ENCODE results near the gene NTN4.
"Not testable (repeated sequence)": the region's sequence is repeated elsewhere in the genome, so short reads cannot be mapped to it uniquely, and the experiment has no call there.

The NTN4 gene

DNA sequence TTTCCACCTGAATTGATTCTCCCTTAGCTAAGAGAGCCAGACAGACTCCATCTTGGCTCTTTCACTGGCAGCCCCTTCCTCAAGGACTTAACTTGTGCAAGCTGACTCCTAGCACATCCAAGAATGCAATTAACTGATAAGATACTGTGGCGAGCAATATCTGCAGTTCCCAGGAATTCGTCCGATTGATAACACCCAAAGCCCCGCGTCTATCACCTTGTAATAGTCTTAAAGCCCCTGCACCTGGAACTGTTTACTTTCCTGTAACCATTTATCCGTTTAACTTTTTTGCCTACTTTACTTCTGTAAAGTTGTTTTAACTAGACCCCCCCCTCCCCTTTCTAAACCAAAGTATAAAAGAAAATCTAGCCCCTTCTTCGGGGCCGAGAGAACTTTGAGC lies 44.5 kb downstream of the NTN4 start:
- H3K27ac ChIP-seq (ENCODE audit: insufficient read depth in 1 of 2, low read depth in 1 of 2, low read length in 2 of 2, poor library complexity in 1 of 2, severe bottlenecking in 2 of 2); CTCF ChIA-PET; H3K27me3 ChIP-seq (replicated peaks in 2 of 5; ENCODE audit: control insufficient read depth in 4 of 5, insufficient read depth in 5 of 5, low read length in 4 of 5); H3K4me1 ChIP-seq (ENCODE audit: control extremely low read depth in 1 of 4, control insufficient read depth in 4 of 4, insufficient read depth in 4 of 4, low read length in 3 of 4); DNase-seq; POLR2A ChIA-PET; H3K4me3 ChIP-seq (ENCODE audit: control insufficient read depth in 1 of 7, extremely low read depth in 1 of 7, insufficient read depth in 4 of 7, low read depth in 2 of 7, low read length in 6 of 7); H3K36me3 ChIP-seq (ENCODE audit: control insufficient read depth in 4 of 4, insufficient read depth in 4 of 4, low read length in 3 of 4); H3K9me3 ChIP-seq (ENCODE audit: control extremely low read depth in 1 of 5, control insufficient read depth in 4 of 5, insufficient read depth in 2 of 5, low read depth in 1 of 5, low read length in 4 of 5): not testable (repeated sequence)
- 94% methylated on average over 3 of the region's 8 CpGs for WGBS (ENCODE audit: insufficient coverage)

DNA sequence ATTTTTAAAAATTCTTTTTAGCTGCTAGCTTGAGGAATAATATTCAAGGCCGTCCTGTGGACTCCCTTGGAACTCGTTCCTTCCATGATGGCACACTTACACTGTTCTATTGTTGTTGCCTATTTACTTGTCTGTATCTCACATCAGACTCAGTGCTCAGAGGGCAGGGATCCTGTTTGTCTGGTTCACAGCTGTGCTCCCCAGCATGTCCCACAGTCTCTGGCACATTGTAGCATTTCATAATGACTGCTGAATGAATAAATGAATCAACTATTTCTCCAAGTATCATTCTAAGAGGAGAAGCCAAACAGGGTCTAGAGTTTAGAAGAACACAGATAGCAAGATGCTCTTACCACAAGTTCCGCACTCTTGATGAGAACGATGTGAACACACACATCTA lies 48.0 kb downstream of the NTN4 start:
- POLR2A ChIA-PET, result no interaction called here
- Histone ChIP-seq H3K27ac (ENCODE audit: insufficient read depth in 1 of 2, low read depth in 1 of 2, low read length in 2 of 2, poor library complexity in 1 of 2, severe bottlenecking in 2 of 2) (no peak overlapping the region), H3K4me1 (ENCODE audit: control extremely low read depth in 1 of 4, control insufficient read depth in 4 of 4, insufficient read depth in 4 of 4, low read length in 3 of 4) (no peaks in the 10 kb centered on the region), H3K27me3 (replicated peaks in 2 of 5; ENCODE audit: control insufficient read depth in 4 of 5, insufficient read depth in 5 of 5, low read length in 4 of 5) (peaks cover 0 to 8% (median 2%) of the 10 kb centered on the region in 5 experiments), H3K4me3 (ENCODE audit: control insufficient read depth in 1 of 7, extremely low read depth in 1 of 7, insufficient read depth in 4 of 7, low read depth in 2 of 7, low read length in 6 of 7) (no peak overlapping the region), H3K36me3 (ENCODE audit: control insufficient read depth in 4 of 4, insufficient read depth in 4 of 4, low read length in 3 of 4) (no peaks in the 10 kb centered on the region), H3K9me3 (ENCODE audit: control extremely low read depth in 1 of 5, control insufficient read depth in 4 of 5, insufficient read depth in 2 of 5, low read depth in 1 of 5, low read length in 4 of 5) (peaks cover 0 to 8% (median 4%) of the 10 kb centered on the region in 5 experiments)
- CTCF ChIA-PET, result no interaction called here
- DNase-seq, result no peak
- WGBS (ENCODE audit: insufficient coverage), result 100% methylated on average over 2 of the region's 4 CpGs

DNA sequence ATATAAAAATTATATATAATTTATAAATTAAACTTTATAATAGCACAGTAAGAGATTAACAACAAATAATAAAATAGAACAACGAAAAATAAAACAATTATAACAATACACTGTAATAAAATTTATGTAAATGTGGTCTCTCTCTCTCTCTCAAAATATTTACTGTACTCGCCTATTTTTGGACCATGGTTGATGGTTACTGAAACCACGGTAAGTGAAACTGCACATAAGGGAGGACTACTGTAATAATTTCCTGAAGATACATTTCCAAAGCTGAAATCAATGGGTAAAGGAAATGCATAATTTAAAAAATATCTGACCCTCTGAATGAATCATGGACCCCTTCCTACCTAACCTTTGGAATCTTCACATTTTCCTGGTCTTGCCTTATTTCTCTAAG lies 48.9 kb downstream of the NTN4 start:
- H3K4me3 ChIP-seq (ENCODE audit: control insufficient read depth in 1 of 7, extremely low read depth in 1 of 7, insufficient read depth in 4 of 7, low read depth in 2 of 7, low read length in 6 of 7), result no peak overlapping the region
- no CpG with 5 or more reads among the region's 3 CpGs for WGBS (ENCODE audit: insufficient coverage)
- CTCF ChIA-PET, result no interaction called here
- peaks cover 0 to 8% (median 2%) of the 10 kb centered on the region in 5 experiments for H3K27me3 ChIP-seq (replicated peaks in 2 of 5; ENCODE audit: control insufficient read depth in 4 of 5, insufficient read depth in 5 of 5, low read length in 4 of 5)
- peaks cover 0 to 8% (median 4%) of the 10 kb centered on the region in 5 experiments for H3K9me3 ChIP-seq (ENCODE audit: control extremely low read depth in 1 of 5, control insufficient read depth in 4 of 5, insufficient read depth in 2 of 5, low read depth in 1 of 5, low read length in 4 of 5)
- no peak for DNase-seq
- no peak overlapping the region for H3K27ac ChIP-seq (ENCODE audit: insufficient read depth in 1 of 2, low read depth in 1 of 2, low read length in 2 of 2, poor library complexity in 1 of 2, severe bottlenecking in 2 of 2)
- POLR2A ChIA-PET, result no interaction called here
- H3K4me1 ChIP-seq (ENCODE audit: control extremely low read depth in 1 of 4, control insufficient read depth in 4 of 4, insufficient read depth in 4 of 4, low read length in 3 of 4), result no peaks in the 10 kb centered on the region
- H3K36me3 ChIP-seq (ENCODE audit: control insufficient read depth in 4 of 4, insufficient read depth in 4 of 4, low read length in 3 of 4), result no peaks in the 10 kb centered on the region

DNA sequence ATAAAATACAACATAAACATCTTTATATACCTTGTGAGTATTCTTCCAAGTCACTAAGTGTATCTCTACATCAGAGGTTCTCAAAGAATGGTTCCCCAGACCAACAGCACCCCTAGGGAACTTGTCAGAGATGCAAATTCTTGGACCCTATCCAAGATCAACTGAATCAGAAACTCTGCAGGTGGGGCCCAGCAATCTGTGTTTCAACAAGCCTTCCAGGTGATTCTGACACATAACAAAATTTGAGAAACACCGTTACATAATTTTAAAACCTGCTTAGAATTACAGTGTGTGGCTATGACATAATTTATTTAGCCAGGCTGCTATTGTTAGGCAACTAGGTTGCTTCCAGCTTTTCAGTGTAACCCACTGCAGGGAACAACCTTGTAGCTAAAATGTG lies 49.8 kb downstream of the NTN4 start:
- Histone ChIP-seq H3K4me3 (ENCODE audit: control insufficient read depth in 1 of 7, extremely low read depth in 1 of 7, insufficient read depth in 4 of 7, low read depth in 2 of 7, low read length in 6 of 7) (no peak overlapping the region), H3K9me3 (ENCODE audit: control extremely low read depth in 1 of 5, control insufficient read depth in 4 of 5, insufficient read depth in 2 of 5, low read depth in 1 of 5, low read length in 4 of 5) (peaks cover 0 to 7% (median 4%) of the 10 kb centered on the region in 5 experiments), H3K27me3 (replicated peaks in 2 of 5; ENCODE audit: control insufficient read depth in 4 of 5, insufficient read depth in 5 of 5, low read length in 4 of 5) (peaks cover 0 to 8% (median 0%) of the 10 kb centered on the region in 5 experiments), H3K4me1 (ENCODE audit: control extremely low read depth in 1 of 4, control insufficient read depth in 4 of 4, insufficient read depth in 4 of 4, low read length in 3 of 4) (no peaks in the 10 kb centered on the region), H3K27ac (ENCODE audit: insufficient read depth in 1 of 2, low read depth in 1 of 2, low read length in 2 of 2, poor library complexity in 1 of 2, severe bottlenecking in 2 of 2) (no peak overlapping the region), H3K36me3 (ENCODE audit: control insufficient read depth in 4 of 4, insufficient read depth in 4 of 4, low read length in 3 of 4) (no peaks in the 10 kb centered on the region)
- ChIA-PET POLR2A (no interaction called here), CTCF (no interaction called here)
- no peak for DNase-seq
- no CpG with 5 or more reads among the region's 1 CpG for WGBS (ENCODE audit: insufficient coverage)

DNA sequence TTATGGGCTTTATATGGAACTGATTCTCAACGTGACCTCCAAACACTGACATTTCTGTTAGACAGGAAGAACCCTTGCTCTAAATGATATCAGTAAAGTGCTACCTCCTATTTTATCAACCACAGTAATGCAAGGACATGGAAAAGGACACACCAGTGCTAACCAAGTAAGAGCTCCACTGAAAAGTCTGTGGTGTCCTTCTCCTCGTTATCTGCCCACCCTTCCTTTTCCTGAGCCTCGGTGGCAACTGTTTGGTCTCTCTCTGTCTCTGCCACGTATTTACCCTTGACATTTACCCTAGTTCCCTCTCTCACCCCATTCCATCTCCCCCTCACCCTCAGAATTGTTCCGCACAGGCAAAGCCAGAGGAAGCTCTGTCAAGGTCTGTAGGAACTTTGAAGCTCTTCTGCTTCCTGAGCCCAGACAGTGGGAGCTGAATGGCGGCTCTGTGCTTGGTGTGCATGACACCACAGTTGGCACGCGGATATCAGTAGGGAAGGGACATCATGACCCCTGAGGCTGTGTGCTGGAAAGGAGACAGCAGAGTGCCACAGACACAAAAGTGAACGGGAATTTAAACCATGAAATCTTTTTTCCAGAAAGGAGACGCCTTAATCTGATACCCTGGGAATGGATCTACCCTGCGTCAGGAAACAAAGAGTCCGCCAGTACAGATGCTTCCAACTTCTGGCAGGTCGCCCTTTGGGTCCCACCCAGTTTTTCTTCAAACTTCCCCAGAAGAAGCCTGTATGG lies 50.8 kb downstream of the NTN4 start:
- Histone ChIP-seq H3K27ac (ENCODE audit: insufficient read depth in 1 of 2, low read depth in 1 of 2, low read length in 2 of 2, poor library complexity in 1 of 2, severe bottlenecking in 2 of 2) (no peak overlapping the region), H3K4me3 (ENCODE audit: control insufficient read depth in 1 of 7, extremely low read depth in 1 of 7, insufficient read depth in 4 of 7, low read depth in 2 of 7, low read length in 6 of 7) (no peak overlapping the region), H3K4me1 (ENCODE audit: control extremely low read depth in 1 of 4, control insufficient read depth in 4 of 4, insufficient read depth in 4 of 4, low read length in 3 of 4) (no peaks in the 10 kb centered on the region), H3K27me3 (replicated peaks in 2 of 5; ENCODE audit: control insufficient read depth in 4 of 5, insufficient read depth in 5 of 5, low read length in 4 of 5) (peaks cover 0 to 8% (median 0%) of the 10 kb centered on the region in 5 experiments), H3K36me3 (ENCODE audit: control insufficient read depth in 4 of 4, insufficient read depth in 4 of 4, low read length in 3 of 4) (no peaks in the 10 kb centered on the region), H3K9me3 (ENCODE audit: control extremely low read depth in 1 of 5, control insufficient read depth in 4 of 5, insufficient read depth in 2 of 5, low read depth in 1 of 5, low read length in 4 of 5) (no peaks in the 10 kb centered on the region)
- WGBS (ENCODE audit: insufficient coverage), result 81% methylated on average over 12 of the region's 13 CpGs
- POLR2A ChIA-PET, result no interaction called here
- DNase-seq, result no peak
- CTCF ChIA-PET, result no interaction called here

DNA sequence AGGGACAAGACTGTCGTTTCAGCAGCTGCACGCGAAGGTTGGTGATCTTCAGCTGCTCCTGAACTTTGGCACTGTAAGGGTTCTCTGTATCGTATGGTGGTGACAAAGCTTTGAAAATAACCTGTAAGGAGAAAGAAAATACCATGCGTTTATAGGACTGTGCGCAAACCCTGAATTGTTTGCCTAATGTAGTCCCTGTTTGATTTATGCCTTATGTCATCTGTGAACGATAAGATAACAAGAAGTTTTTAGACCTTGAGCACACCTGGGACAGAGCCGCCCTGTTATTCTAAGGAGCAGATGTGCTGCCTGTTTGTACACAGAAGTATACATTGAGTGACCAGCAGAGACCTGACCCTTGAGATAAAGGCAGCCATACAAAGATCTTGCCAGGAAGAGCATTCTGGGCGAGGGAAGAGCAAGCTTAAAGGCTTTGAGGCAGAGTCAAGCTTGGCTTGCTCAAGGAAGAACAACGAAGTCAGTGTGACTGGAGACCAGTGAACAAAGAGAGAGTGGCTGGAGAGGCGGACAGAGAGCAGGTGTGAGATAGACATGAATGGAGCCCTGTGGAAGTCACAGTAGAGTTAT lies 52.4 kb downstream of the NTN4 start:
- Histone ChIP-seq H3K9me3 (ENCODE audit: control extremely low read depth in 1 of 5, control insufficient read depth in 4 of 5, insufficient read depth in 2 of 5, low read depth in 1 of 5, low read length in 4 of 5) (no peaks in the 10 kb centered on the region), H3K27me3 (replicated peaks in 2 of 5; ENCODE audit: control insufficient read depth in 4 of 5, insufficient read depth in 5 of 5, low read length in 4 of 5) (peaks cover 0 to 8% (median 0%) of the 10 kb centered on the region in 5 experiments), H3K4me3 (ENCODE audit: control insufficient read depth in 1 of 7, extremely low read depth in 1 of 7, insufficient read depth in 4 of 7, low read depth in 2 of 7, low read length in 6 of 7) (no peak overlapping the region), H3K27ac (ENCODE audit: insufficient read depth in 1 of 2, low read depth in 1 of 2, low read length in 2 of 2, poor library complexity in 1 of 2, severe bottlenecking in 2 of 2) (no peak overlapping the region), H3K4me1 (ENCODE audit: control extremely low read depth in 1 of 4, control insufficient read depth in 4 of 4, insufficient read depth in 4 of 4, low read length in 3 of 4) (no peaks in the 10 kb centered on the region), H3K36me3 (ENCODE audit: control insufficient read depth in 4 of 4, insufficient read depth in 4 of 4, low read length in 3 of 4) (no peaks in the 10 kb centered on the region)
- DNase-seq, result no peak
- 78% methylated on average over 8 of the region's 11 CpGs for WGBS (ENCODE audit: insufficient coverage)
- ChIA-PET CTCF (no interaction called here), POLR2A (no interaction called here)

DNA sequence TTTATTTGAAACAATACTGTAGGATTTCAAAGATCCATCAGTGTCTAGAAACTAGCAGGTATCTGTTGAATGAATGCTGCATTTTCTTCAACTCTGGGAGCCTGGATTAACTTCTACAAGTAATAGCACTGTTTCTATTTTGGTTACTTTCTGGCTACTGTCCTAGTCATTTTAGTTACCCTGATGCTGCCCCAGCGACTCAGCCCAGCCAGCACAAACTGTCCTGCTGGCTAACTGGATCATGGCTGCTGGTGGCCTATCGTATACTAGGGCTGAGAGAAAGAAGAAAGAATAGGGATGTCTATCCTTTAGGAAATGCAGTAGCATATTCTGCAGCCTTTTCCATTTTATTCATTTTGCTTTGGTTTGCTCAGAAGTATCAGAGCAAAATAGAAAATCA lies 53.9 kb downstream of the NTN4 start:
- Histone ChIP-seq H3K36me3 (ENCODE audit: control insufficient read depth in 4 of 4, insufficient read depth in 4 of 4, low read length in 3 of 4) (no peaks in the 10 kb centered on the region), H3K27me3 (replicated peaks in 2 of 5; ENCODE audit: control insufficient read depth in 4 of 5, insufficient read depth in 5 of 5, low read length in 4 of 5) (peaks cover 0 to 8% (median 0%) of the 10 kb centered on the region in 5 experiments), H3K27ac (ENCODE audit: insufficient read depth in 1 of 2, low read depth in 1 of 2, low read length in 2 of 2, poor library complexity in 1 of 2, severe bottlenecking in 2 of 2) (no peak overlapping the region), H3K4me1 (ENCODE audit: control extremely low read depth in 1 of 4, control insufficient read depth in 4 of 4, insufficient read depth in 4 of 4, low read length in 3 of 4) (no peaks in the 10 kb centered on the region), H3K9me3 (ENCODE audit: control extremely low read depth in 1 of 5, control insufficient read depth in 4 of 5, insufficient read depth in 2 of 5, low read depth in 1 of 5, low read length in 4 of 5) (no peaks in the 10 kb centered on the region), H3K4me3 (ENCODE audit: control insufficient read depth in 1 of 7, extremely low read depth in 1 of 7, insufficient read depth in 4 of 7, low read depth in 2 of 7, low read length in 6 of 7) (no peak overlapping the region)
- CTCF ChIA-PET, result no interaction called here
- DNase-seq, result no peak
- POLR2A ChIA-PET, result no interaction called here
- WGBS (ENCODE audit: insufficient coverage), result 100% methylated on average over 2 of the region's 2 CpGs
